Measurements from ENCODE around the gene HDLBP.

DNA sequence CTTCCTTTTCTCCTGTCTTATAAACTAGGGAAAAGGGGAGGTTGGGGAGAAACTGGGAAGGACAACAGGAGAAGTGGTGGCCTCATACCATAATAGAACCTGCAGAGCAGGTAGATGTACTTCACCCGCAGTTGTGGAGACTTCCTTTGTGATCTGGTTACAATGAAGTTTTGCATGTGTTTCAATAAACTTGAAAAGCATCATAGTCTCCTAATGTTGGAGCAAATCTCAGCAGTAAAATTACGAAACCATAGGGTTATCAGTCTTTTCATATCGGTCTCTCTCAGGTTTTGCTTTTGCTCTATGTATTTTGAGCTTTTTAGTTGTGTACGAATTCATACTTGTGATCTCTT, 96.5 kb downstream of the HDLBP start:
- TF ChIP-seq, protein P1, sequence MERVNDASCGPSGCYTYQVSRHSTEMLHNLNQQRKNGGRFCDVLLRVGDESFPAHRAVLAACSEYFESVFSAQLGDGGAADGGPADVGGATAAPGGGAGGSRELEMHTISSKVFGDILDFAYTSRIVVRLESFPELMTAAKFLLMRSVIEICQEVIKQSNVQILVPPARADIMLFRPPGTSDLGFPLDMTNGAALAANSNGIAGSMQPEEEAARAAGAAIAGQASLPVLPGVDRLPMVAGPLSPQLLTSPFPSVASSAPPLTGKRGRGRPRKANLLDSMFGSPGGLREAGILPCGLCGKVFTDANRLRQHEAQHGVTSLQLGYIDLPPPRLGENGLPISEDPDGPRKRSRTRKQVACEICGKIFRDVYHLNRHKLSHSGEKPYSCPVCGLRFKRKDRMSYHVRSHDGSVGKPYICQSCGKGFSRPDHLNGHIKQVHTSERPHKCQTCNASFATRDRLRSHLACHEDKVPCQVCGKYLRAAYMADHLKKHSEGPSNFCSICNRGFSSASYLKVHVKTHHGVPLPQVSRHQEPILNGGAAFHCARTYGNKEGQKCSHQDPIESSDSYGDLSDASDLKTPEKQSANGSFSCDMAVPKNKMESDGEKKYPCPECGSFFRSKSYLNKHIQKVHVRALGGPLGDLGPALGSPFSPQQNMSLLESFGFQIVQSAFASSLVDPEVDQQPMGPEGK (CRISPR knock-in tag; IDR thresholded peaks at IDR 0.05; ENCODE audit: borderline replicate concordance) = no peak
- TF ChIP-seq ZFP30 (CRISPR knock-in tag; IDR thresholded peaks at IDR 0.05) (no peak), OSR1 (CRISPR knock-in tag; IDR thresholded peaks at IDR 0.05) (no peak)
